Measurements from ENCODE around the gene IFITM2.

DNA sequence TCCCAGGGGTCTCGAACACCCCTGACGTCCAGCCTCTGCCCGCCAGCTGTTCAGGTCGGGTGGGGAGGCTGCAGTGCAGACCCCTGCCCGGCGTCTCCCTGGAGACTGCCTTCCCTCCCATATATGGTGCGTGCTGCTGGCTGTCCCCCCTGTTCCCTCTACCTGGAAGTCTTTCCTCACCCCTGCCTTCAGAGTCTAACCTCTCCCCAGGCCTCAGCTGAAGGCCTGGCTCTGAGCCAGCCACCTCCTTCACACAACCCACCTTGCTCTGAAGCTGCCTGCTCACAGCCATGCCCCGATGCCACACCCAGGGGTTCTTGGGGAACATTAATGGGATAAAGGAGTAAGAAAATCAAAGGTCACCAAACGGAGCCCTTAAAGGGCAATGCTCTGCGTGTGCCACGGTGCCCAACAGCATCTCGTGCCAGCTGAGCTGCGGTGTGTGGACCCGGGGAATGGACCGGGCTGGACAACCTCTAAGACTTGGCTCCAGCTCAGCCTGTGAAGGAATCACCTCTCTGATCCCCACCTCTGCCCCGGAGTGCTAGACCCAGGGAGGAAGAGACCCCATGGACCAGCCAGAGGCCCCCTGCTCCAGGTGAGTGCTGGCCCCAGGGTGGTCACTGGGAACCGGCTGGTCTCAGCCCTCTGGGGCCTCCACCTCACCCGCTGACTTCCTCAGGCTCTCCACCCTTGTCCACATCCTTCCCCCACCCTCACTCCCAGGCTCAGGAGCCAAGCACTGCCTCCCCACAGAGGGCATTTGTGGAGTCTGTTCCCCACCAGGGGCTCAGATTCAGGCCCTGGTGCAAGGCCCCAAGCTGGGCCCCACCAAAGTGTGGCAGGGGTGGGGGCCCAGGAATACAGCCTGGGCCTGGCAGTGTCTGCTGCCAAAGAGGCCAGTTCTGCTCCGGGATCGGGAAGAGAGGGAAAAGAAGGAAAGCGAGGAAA, 29.3 kb upstream of the IFITM2 start, which contains the start of gene NLRP6:
- TF ChIP-seq ZNF331 (CRISPR knock-in tag; IDR thresholded peaks at IDR 0.05; ENCODE audit: low read depth) (no peak), POLR2AphosphoS5 (IDR thresholded peaks at IDR 0.05; ENCODE audit: low read depth) (no peak), EZH2 (IDR thresholded peaks at IDR 0.05; ENCODE audit: low read depth, unreplicated experiment) (no peak), JUNB (IDR thresholded peaks at IDR 0.05; ENCODE audit: unreplicated experiment) (no peak), ZNF114 (CRISPR knock-in tag; IDR thresholded peaks at IDR 0.05) (no peak), CREB1 (CRISPR knock-in tag; IDR thresholded peaks at IDR 0.05; ENCODE audit: low read depth) (no peak)
- TF ChIP-seq, protein P1, sequence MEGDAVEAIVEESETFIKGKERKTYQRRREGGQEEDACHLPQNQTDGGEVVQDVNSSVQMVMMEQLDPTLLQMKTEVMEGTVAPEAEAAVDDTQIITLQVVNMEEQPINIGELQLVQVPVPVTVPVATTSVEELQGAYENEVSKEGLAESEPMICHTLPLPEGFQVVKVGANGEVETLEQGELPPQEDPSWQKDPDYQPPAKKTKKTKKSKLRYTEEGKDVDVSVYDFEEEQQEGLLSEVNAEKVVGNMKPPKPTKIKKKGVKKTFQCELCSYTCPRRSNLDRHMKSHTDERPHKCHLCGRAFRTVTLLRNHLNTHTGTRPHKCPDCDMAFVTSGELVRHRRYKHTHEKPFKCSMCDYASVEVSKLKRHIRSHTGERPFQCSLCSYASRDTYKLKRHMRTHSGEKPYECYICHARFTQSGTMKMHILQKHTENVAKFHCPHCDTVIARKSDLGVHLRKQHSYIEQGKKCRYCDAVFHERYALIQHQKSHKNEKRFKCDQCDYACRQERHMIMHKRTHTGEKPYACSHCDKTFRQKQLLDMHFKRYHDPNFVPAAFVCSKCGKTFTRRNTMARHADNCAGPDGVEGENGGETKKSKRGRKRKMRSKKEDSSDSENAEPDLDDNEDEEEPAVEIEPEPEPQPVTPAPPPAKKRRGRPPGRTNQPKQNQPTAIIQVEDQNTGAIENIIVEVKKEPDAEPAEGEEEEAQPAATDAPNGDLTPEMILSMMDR (conservative IDR thresholded peaks at IDR 0.05; ENCODE audit: low read depth in 2 of 2): no peak
- TF ChIP-seq, protein P2, sequence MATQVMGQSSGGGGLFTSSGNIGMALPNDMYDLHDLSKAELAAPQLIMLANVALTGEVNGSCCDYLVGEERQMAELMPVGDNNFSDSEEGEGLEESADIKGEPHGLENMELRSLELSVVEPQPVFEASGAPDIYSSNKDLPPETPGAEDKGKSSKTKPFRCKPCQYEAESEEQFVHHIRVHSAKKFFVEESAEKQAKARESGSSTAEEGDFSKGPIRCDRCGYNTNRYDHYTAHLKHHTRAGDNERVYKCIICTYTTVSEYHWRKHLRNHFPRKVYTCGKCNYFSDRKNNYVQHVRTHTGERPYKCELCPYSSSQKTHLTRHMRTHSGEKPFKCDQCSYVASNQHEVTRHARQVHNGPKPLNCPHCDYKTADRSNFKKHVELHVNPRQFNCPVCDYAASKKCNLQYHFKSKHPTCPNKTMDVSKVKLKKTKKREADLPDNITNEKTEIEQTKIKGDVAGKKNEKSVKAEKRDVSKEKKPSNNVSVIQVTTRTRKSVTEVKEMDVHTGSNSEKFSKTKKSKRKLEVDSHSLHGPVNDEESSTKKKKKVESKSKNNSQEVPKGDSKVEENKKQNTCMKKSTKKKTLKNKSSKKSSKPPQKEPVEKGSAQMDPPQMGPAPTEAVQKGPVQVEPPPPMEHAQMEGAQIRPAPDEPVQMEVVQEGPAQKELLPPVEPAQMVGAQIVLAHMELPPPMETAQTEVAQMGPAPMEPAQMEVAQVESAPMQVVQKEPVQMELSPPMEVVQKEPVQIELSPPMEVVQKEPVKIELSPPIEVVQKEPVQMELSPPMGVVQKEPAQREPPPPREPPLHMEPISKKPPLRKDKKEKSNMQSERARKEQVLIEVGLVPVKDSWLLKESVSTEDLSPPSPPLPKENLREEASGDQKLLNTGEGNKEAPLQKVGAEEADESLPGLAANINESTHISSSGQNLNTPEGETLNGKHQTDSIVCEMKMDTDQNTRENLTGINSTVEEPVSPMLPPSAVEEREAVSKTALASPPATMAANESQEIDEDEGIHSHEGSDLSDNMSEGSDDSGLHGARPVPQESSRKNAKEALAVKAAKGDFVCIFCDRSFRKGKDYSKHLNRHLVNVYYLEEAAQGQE (IDR thresholded peaks at IDR 0.05; ENCODE audit: unreplicated experiment): no peak
